ENCODE data around the gene CASP4.

CASP4 gene

DNA sequence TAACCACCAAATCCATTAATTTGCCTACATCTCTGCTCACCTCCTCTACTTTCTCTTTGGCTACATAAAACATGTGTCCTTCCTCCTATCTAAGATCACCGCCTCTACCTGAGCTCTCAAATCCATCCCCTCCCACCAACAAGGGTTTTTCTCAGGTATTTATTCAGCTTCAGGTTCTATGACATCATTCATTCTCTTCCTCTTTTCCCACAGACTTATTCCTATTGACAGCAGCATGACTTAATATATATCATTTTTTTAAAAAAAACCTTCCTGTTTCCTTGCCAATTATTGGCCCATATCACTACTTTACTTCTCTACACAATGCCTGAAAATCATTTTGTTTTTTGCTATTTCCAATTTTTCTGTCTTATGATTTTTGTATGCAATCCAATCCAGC, 74.5 kb downstream of the CASP4 start:
- no peak for DNase-seq (ENCODE audit: low read depth, low spot score)

Measured in activated naive CD8-positive, alpha-beta T cell treated with anti-CD3 and anti-CD28 coated beads, Interleukin-2, amount 50 U/mL, for 16 hours (primary cell).